ENCODE data around the gene DHX16. TPM values are rescaled to one million over a fixed set of nuclear protein-coding genes. Genes with fewer than 3 reads are reported as not detected.
A peak's percentile ranks its signal among the peaks of the same experiment; 100 is the strongest.

DHX16 gene
- total and polyA plus RNA-seq, 9 of the 15 experiments (the other 6 are each of a cell fraction or from before 2014, with no cell fraction given), result 14.6 to 66.1 (median 47.5) TPM

DNA sequence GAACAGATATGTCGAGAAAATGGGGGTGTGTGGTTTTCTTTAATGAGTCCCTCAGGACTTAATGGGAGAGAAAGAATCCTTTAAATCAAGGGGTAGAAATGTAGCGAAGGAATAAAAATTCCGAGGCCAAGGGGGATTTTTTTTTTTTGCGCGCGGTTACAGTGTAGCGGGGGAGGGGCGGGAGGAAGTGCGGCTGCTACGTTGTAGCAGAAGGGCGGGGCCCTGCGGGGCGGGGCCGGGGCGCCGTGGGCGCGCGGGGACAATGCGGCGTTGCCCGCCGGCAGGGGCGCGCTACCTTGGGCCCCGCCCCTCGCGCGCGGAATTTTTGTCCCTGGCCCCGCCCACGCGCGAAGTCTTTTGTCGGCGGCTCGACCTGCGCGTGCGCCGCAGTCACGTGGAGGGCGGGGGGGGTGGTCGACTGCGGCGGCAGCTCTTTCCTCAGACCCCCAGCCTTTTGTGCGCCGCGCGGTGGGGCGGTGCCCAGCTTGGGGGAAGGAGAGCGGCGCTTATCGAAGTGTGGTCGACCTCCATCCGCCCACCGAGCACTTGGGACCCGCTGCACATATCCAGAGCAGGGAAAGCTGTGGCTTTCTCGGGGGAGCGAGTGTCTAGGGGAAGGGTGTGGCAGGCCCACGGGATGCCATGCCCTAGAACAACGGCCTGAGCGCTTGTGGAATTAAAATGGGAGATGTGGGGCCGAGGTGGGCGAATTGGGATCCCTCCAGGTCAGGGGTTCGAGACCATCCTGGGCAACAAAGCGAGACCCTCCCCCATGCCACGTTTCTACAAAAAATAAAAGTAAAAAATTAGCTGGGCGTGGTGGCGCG lies 48.6 kb upstream of the DHX16 start (continued):
- TF ChIP-seq SLC30A9 (CRISPR knock-in tag; IDR thresholded peaks at IDR 0.05) (peak; percentile 37; the same call in 1 of the 2 replicates), GABPA (tag; conservative IDR thresholded peaks at IDR 0.05; ENCODE audit: low read depth) (peak; percentile 75), FOS (IDR thresholded peaks at IDR 0.05; ENCODE audit: extremely low read depth, insufficient read length) (no peak), MEF2A (IDR thresholded peaks at IDR 0.05; ENCODE audit: control insufficient read depth, low read depth, low read length) (no peak), ARID1B (IDR thresholded peaks at IDR 0.05) (no peak), C11orf30 (IDR thresholded peaks at IDR 0.05; ENCODE audit: low read depth) (no peak), DMBX1 (CRISPR knock-in tag; IDR thresholded peaks at IDR 0.05; ENCODE audit: borderline replicate concordance) (peak; percentile 18; the same call in 1 of the 2 replicates), ARID4B (CRISPR knock-in tag; IDR thresholded peaks at IDR 0.05) (peak; percentile 94), ELK3 (CRISPR knock-in tag; IDR thresholded peaks at IDR 0.05) (0 out of 2 replicates have a peak, but pooled peaks have one; percentile 27), STAT5B (CRISPR knock-in tag; IDR thresholded peaks at IDR 0.05) (no peak), ZKSCAN3 (CRISPR knock-in tag; IDR thresholded peaks at IDR 0.05) (no peak), KLF16 (IDR thresholded peaks at IDR 0.05) (no peak), MCM3 (IDR thresholded peaks at IDR 0.05) (no peak), KAT2B (IDR thresholded peaks at IDR 0.05; ENCODE audit: low read depth, low read length) (no peak), ERF (CRISPR knock-in tag; IDR thresholded peaks at IDR 0.05) (peak; percentile 98), CBFA2T2 (conservative IDR thresholded peaks at IDR 0.05) (peak; percentile 61), ZNF583 (CRISPR knock-in tag; IDR thresholded peaks at IDR 0.05) (peak; percentile 82)
- TF ChIP-seq, protein P1, sequence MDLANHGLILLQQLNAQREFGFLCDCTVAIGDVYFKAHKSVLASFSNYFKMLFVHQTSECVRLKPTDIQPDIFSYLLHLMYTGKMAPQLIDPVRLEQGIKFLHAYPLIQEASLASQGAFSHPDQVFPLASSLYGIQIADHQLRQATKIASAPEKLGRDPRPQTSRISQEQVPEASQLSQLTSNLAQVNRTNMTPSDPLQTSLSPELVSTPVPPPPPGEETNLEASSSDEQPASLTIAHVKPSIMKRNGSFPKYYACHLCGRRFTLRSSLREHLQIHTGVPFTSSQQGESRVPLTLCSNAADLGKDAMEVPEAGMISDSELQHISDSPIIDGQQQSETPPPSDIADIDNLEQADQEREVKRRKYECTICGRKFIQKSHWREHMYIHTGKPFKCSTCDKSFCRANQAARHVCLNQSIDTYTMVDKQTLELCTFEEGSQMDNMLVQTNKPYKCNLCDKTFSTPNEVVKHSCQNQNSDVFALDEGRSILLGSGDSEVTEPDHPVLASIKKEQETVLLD (IDR thresholded peaks at IDR 0.05), result peak; percentile 90
- TF ChIP-seq, protein P2, sequence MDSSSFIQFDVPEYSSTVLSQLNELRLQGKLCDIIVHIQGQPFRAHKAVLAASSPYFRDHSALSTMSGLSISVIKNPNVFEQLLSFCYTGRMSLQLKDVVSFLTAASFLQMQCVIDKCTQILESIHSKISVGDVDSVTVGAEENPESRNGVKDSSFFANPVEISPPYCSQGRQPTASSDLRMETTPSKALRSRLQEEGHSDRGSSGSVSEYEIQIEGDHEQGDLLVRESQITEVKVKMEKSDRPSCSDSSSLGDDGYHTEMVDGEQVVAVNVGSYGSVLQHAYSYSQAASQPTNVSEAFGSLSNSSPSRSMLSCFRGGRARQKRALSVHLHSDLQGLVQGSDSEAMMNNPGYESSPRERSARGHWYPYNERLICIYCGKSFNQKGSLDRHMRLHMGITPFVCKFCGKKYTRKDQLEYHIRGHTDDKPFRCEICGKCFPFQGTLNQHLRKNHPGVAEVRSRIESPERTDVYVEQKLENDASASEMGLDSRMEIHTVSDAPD (CRISPR knock-in tag; IDR thresholded peaks at IDR 0.05), result no peak
- TF ChIP-seq, protein P3, sequence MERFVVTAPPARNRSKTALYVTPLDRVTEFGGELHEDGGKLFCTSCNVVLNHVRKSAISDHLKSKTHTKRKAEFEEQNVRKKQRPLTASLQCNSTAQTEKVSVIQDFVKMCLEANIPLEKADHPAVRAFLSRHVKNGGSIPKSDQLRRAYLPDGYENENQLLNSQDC (CRISPR knock-in tag; IDR thresholded peaks at IDR 0.05), result 0 out of 2 replicates have a peak, but pooled peaks have one; percentile 9

Data from K562 (cell line).